DND-41 (cell line): ENCODE data around the gene BBS9.

Source experiments
- ATAC-seq: fragments of 200-7000 bp; cut with Tn5 transposase; 3 replicates; pipeline ENCODE4 v1.9.1; 2021; ENCODE audit warnings: low read depth; ENCODE audit not compliant: insufficient read depth
- DNase-seq: peaks from one replicate; pipeline ENCODE4 v3.0.0-alpha.2; 2020
- H2AFZ ChIP-seq: 2 replicates; pipeline ENCODE4 v1.6.0; 2012; ENCODE audit warnings: low read depth, low read length
- H3K27ac ChIP-seq: 2 replicates; pipeline ENCODE4 v1.5.1; 2012; ENCODE audit warnings: low read length, inconsistent platforms
- H3K27me3 ChIP-seq: fragments of 200-600 bp; sonication (generic); 2 replicates; pipeline ENCODE4 v1.6.0; 2012; ENCODE audit warnings: low read length, mild to moderate bottlenecking, inconsistent platforms; ENCODE audit not compliant: insufficient read depth, poor library complexity
- H3K36me3 ChIP-seq: 2 replicates; pipeline ENCODE4 v1.5.1; 2012; ENCODE audit warnings: low read length, inconsistent platforms; ENCODE audit not compliant: insufficient read depth
- H3K4me1 ChIP-seq: 2 replicates; pipeline ENCODE4 v1.5.1; 2012; ENCODE audit warnings: mild to moderate bottlenecking, low read length; ENCODE audit not compliant: insufficient read depth
- H3K4me2 ChIP-seq: 2 replicates; pipeline ENCODE4 v1.6.0; 2012; ENCODE audit warnings: mild to moderate bottlenecking, moderate library complexity, low read length, inconsistent platforms; ENCODE audit not compliant: insufficient read depth
- H3K4me3 ChIP-seq, 2 experiments: fragments of 200-600 bp in 1 of 2; shearing (Covaris generic) in 1 of 2; 2 replicates each; pipeline ENCODE4 v1.5.1; 2012 to 2016; ENCODE audit warnings: inconsistent platforms in 2 of 2, low read length in 2 of 2, mild to moderate bottlenecking in 2 of 2, low read depth in 1 of 2, moderate library complexity in 1 of 2
- H3K79me2 ChIP-seq: 2 replicates; pipeline ENCODE4 v1.6.0; 2012; ENCODE audit warnings: low read length, inconsistent platforms; ENCODE audit not compliant: insufficient read depth
- H3K9ac ChIP-seq: 2 replicates; pipeline ENCODE4 v1.6.0; 2012; ENCODE audit warnings: low read depth, mild to moderate bottlenecking, inconsistent platforms, low read length, moderate library complexity
- H3K9me3 ChIP-seq: 2 replicates; pipeline ENCODE4 v1.5.1; 2012; ENCODE audit warnings: low read length, moderate library complexity, mild to moderate bottlenecking, inconsistent platforms; ENCODE audit not compliant: insufficient read depth, severe bottlenecking
- H4K20me1 ChIP-seq: 2 replicates; pipeline ENCODE4 v1.6.0; 2012; ENCODE audit warnings: low read length; ENCODE audit not compliant: insufficient read depth
- CTCF ChIP-seq: IDR thresholded peaks from 2 replicates; pipeline ENCODE4 v1.5.1; 2012; ENCODE audit warnings: borderline replicate concordance, low read length, moderate library complexity, mild to moderate bottlenecking; ENCODE audit not compliant: poor library complexity, severe bottlenecking; ENCODE audit errors: extremely low read depth
- EZH2 ChIP-seq: IDR thresholded peaks from 3 replicates; pipeline ENCODE4 v1.6.1; 2012; ENCODE audit warnings: borderline replicate concordance, low read depth, mild to moderate bottlenecking, moderate library complexity, low read length, inconsistent platforms; ENCODE audit not compliant: severe bottlenecking

Gene BBS9

GRCh38 chr7:33411020-33411419 lies 281.7 kb downstream of the BBS9 start:
- Histone ChIP-seq H3K4me3 (no peak overlapping the region), H3K36me3 (no peaks in the 10 kb centered on the region), H3K27ac (no peak overlapping the region), H3K9me3 (peaks cover 5% of the 10 kb centered on the region), H3K4me1 (no peaks in the 10 kb centered on the region), H4K20me1 (no peaks in the 10 kb centered on the region), H3K4me2 (no peak overlapping the region), H2AFZ (no peak overlapping the region), H3K79me2 (no peaks in the 10 kb centered on the region), H3K9ac (no peak overlapping the region), H3K27me3 (no peaks in the 10 kb centered on the region)
- no peak for TF ChIP-seq EZH2
- TF ChIP-seq CTCF = no peak
- DNase-seq = no peak
- no peak for ATAC-seq

GRCh38 chr7:33412331-33412730 lies 283.0 kb downstream of the BBS9 start:
- H3K79me2 ChIP-seq = no peaks in the 10 kb centered on the region
- H3K9me3 ChIP-seq = peaks cover 5% of the 10 kb centered on the region
- no peak overlapping the region for H3K4me2 ChIP-seq
- no peak for TF ChIP-seq CTCF
- TF ChIP-seq EZH2 = no peak
- no peak for DNase-seq
- H3K9ac ChIP-seq = no peak overlapping the region
- no peaks in the 10 kb centered on the region for H4K20me1 ChIP-seq
- H3K4me3 ChIP-seq = no peak overlapping the region
- H3K27me3 ChIP-seq = no peaks in the 10 kb centered on the region
- ATAC-seq = no peak
- H3K27ac ChIP-seq = no peak overlapping the region
- no peak overlapping the region for H2AFZ ChIP-seq
- H3K36me3 ChIP-seq = no peaks in the 10 kb centered on the region
- no peaks in the 10 kb centered on the region for H3K4me1 ChIP-seq

- Histone ChIP-seq H3K36me3 (no peaks in the 10 kb centered on the region), H3K27me3 (no peaks in the 10 kb centered on the region), H3K9me3 (no peaks in the 10 kb centered on the region), H3K27ac (no peak overlapping the region), H3K79me2 (no peaks in the 10 kb centered on the region), H4K20me1 (no peaks in the 10 kb centered on the region), H2AFZ (no peak overlapping the region), H3K4me3 (no peak overlapping the region), H3K4me2 (no peak overlapping the region), H3K4me1 (no peaks in the 10 kb centered on the region), H3K9ac (no peak overlapping the region)
- DNase-seq (no peak), ATAC-seq (no peak)
- TF ChIP-seq EZH2 = no peak
- no peak for TF ChIP-seq CTCF
Observed at GRCh38 chr7:33418251-33418701, 288.9 kb downstream of the BBS9 start.
